ENCODE data around the gene ALG3. TPM values are rescaled to one million over a fixed set of nuclear protein-coding genes. Genes with fewer than 3 reads are reported as not detected.
A peak's percentile ranks its signal among the peaks of the same experiment; 100 is the strongest.

The ALG3 gene
- total RNA-seq, 1 donor: 41.0 TPM

DNA sequence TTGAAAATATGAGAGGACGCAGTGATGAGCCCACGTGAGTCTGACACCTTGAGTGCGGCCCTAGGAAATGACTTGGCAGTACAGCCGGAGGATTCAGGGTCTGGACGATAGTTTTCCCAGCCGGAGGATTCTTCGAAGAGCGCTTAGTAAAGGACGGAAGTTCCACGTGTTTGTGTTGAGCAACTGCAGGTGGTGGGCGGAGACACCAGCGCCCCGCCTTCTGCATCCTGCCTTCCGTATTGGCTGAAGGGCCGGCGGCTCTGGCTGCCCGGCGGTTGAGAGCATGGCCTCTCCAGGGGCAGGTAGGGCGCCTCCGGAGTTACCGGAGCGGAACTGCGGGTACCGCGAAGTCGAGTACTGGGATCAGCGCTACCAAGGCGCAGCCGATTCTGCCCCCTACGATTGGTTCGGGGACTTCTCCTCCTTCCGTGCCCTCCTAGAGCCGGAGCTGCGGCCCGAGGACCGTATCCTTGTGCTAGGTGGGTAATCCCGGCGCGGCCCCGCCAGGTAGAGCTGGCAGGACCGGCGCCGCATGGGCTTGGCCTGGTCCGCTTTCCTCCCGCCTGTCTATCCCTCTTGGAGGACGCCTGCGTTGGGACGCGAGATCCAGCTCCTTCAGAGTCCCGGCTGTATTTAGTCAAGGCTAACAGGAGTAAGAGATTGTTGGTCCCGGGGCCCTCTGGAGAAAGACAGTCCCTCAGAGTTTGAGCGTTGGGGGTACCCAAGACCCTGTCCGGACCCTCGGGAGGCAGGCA, 827 bp upstream of the ALG3 start, which contains the start of gene EEF1AKMT4:
TSS of gene EEF1AKMT4 (plus strand) at position 261 of the 755 bp plus-strand sequence. CDS start at position 284, 23 bp downstream.
- H3K4me3 ChIP-seq (ENCODE audit: low read depth, low read length): peak within 1 kb of the TSS; percentile 68
- TF ChIP-seq, protein P1, sequence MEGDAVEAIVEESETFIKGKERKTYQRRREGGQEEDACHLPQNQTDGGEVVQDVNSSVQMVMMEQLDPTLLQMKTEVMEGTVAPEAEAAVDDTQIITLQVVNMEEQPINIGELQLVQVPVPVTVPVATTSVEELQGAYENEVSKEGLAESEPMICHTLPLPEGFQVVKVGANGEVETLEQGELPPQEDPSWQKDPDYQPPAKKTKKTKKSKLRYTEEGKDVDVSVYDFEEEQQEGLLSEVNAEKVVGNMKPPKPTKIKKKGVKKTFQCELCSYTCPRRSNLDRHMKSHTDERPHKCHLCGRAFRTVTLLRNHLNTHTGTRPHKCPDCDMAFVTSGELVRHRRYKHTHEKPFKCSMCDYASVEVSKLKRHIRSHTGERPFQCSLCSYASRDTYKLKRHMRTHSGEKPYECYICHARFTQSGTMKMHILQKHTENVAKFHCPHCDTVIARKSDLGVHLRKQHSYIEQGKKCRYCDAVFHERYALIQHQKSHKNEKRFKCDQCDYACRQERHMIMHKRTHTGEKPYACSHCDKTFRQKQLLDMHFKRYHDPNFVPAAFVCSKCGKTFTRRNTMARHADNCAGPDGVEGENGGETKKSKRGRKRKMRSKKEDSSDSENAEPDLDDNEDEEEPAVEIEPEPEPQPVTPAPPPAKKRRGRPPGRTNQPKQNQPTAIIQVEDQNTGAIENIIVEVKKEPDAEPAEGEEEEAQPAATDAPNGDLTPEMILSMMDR (IDR thresholded peaks at IDR 0.05; ENCODE audit: insufficient read depth, low read depth, low read length): peak; percentile 43
- peak; percentile 98 for DNase-seq (ENCODE audit: low read depth)

DNA sequence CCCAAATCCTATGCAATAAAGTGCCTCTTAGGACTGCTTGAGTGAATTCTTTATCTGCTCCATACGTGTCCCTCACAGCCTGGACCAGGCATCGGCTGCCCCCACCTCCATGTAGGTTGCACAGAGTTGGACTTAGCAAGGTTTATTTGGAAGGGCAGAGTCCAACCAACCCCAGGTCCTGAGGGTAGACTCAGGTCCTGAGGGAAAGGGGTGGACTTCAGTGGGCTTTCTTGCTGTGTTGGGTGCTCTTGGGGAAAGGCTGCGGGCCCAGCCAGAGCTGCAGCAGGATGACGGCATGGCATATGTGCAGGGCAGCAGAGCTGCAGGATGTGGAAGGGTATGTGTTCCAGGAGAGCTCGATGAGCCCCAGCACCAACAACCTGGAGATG, 6.5 kb downstream of the ALG3 start:
- DNase-seq (ENCODE audit: low read depth): no peak
- TF ChIP-seq, protein P1 (IDR thresholded peaks at IDR 0.05; ENCODE audit: insufficient read depth, low read depth, low read length): no peak
- no peak overlapping the region for H3K4me3 ChIP-seq (ENCODE audit: low read depth, low read length)

DNA sequence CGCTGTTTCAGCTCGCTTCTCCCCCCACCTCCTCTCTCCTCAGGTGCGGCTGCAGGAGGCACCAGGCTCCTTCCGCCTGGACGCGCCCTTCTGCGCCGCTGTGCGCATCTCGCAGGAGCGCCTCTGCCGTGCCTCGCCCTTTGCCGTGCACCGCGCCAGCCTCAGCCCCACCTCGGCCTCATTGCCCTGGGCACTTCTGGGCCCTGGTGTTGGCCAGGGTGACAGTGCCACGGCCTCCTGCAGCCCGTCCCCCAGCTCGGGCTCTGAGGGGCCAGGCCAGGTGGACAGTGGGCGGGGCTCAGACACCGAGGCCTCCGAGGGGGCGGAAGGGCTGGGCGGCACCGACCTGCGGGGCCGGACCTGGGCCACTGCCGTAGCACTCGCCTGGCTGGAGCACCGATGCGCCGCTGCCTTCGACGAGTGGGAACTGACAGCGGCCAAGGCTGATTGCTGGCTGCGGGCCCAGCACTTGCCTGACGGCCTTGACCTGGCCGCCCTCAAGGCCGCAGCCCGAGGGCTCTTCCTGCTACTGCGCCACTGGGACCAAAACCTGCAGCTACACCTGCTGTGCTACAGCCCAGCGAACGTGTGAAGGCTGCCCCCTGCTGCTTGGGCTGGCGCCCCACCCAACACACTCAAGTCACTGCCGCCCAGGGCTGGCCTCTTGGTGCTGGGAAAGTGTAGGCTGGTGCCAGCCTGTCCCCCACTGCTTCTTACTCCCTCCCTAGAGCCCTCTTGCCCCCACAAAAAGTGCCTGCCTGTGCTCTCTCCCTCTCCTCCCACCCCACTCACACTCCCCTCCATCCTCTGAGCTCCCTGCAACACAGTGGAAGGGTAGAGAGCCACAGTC, 7.1 kb downstream of the ALG3 start:
- DNase-seq (ENCODE audit: low read depth): peak; percentile 14
- TF ChIP-seq, protein P1 (IDR thresholded peaks at IDR 0.05; ENCODE audit: insufficient read depth, low read depth, low read length): peak; percentile 42
- no peak overlapping the region for H3K4me3 ChIP-seq (ENCODE audit: low read depth, low read length)

DNA sequence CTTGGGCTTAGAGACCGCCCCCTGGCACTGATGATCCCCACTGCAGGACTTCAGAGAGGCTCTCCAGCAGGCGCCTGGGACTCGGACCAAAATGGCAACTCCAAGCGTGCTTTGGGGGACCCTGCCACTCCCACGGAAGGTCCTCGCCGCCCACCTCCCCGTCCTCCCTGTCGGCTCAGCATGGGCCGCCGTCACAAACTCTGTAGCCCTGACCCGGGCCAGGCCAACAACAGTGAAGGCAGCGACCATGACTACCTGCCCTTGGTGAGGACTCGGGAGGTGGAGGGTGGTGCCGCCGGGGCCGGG, 7.7 kb downstream of the ALG3 start:
- no peak overlapping the region for H3K4me3 ChIP-seq (ENCODE audit: low read depth, low read length)
- TF ChIP-seq, protein P1 (IDR thresholded peaks at IDR 0.05; ENCODE audit: insufficient read depth, low read depth, low read length): no peak
- DNase-seq (ENCODE audit: low read depth): no peak

DNA sequence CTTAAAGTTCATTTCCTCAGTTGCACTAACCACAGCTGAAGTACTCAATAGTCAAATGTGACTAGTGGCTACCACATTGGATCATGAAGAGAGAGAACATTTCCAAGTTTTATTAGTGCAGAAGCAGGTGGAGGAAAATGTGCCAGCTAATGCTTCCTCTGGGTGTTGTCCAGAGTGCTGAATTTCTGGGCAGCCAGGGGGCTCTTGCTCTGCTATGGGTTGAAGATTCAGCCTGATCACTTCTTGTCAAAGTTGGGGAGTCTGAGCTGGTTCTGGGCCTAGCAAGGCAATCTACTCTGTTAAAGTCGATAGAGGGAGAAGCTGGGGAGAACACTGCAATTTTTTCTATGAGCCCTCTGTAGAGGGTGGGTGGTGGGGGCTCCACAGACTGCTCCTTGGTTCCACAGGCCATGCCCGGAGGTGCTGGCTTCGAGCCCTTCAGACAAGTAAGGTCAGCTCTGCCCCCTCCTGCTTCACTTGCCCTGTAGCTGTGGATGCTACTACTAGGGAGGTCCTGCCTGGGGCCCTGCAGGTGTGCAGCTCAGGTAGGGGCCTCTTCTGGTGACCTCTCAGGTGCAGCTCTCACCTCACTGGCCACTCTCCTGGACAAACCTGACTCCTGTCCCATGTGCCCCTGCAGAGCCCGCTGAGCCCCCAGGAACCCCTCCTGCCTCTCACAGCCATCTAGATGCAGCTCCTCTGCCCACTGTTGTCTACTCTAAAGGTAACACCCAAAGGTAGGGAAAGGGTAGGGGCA, 8.2 kb downstream of the ALG3 start:
- no peak overlapping the region for H3K4me3 ChIP-seq (ENCODE audit: low read depth, low read length)
- DNase-seq (ENCODE audit: low read depth): peak; percentile 24
- TF ChIP-seq, protein P1 (IDR thresholded peaks at IDR 0.05; ENCODE audit: insufficient read depth, low read depth, low read length): peak; percentile 15

DNA sequence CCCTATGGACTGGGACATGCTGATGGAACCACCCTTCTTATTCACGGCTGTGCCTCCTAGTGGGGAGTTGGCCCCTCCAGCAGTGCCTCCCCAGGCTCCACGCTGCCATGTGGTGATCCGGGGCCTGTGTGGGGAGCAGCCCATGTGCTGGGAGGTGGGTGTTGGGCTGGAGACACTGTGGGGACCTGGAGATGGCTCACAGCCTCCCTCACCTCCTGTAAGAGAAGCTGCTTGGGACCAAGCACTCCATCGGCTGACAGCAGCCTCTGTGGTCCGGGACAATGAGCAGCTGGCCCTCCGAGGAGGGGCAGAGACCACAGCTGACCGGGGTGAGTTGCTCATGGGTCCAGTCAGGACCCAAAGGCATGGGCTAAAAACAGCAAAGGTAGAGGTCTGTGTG, 9.1 kb downstream of the ALG3 start:
- DNase-seq (ENCODE audit: low read depth): no peak
- TF ChIP-seq, protein P1 (IDR thresholded peaks at IDR 0.05; ENCODE audit: insufficient read depth, low read depth, low read length): no peak
- no peak overlapping the region for H3K4me3 ChIP-seq (ENCODE audit: low read depth, low read length)

Data from fibroblast of villous mesenchyme (primary cell).